IPS DF 4.7 (cell line): ENCODE data around the gene ERGIC1.

Experiments used
- DNase-seq: peaks from one replicate; pipeline ENCODE4 v3.0.0-alpha.2; 2013; ENCODE audit warnings: low spot score; ENCODE audit errors: extremely low read depth

The ERGIC1 gene

DNA sequence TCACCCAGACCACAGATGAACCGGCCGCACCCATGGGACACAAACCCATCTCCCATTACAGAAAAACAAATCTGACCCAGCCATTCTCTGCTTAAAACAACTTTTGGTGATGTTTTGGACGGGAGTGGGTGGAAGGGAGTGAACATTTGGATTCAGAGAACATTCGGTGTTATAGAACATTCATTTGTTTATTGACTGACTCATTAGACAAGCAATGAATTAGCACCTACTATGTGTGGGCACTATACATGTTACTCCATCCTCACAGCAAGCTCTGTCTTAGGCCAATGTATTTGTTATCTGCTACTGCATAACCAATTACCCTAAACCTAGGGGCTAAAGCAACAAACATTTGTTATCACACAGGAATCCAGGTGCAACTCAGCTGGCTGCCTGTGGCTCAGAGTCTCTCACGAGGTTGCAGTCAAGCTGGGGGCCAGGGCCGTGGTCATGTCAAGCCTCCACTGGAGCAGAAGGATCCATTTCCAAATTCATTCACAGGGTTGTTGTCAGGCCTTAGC lies 5.1 kb upstream of the ERGIC1 start:
- DNase-seq: no peak

DNA sequence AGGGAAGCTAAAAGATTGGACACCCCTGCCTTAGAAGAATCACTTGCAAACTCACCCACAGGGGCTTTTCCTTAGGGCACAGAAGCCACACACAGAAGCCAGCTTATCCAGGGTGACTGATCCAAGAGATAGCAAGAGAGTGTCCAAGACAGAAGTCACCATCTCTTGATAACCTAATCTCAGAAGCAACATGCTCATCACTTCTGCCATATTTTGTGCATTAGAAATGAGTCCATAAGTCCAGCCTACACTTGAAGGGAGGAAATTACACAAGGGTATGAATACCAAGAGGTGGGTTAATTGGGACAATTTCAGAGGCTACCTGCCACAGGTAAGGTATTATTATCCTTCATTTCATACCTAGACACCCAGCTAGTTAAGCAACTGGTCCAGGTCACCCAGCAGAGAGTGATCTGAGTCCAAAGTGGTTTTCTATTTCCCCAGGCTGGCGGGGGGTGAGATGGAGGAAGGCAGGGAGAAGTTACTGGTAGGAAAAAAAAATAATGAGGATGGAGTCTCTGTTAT lies 3.7 kb upstream of the ERGIC1 start:
- no peak for DNase-seq

DNA sequence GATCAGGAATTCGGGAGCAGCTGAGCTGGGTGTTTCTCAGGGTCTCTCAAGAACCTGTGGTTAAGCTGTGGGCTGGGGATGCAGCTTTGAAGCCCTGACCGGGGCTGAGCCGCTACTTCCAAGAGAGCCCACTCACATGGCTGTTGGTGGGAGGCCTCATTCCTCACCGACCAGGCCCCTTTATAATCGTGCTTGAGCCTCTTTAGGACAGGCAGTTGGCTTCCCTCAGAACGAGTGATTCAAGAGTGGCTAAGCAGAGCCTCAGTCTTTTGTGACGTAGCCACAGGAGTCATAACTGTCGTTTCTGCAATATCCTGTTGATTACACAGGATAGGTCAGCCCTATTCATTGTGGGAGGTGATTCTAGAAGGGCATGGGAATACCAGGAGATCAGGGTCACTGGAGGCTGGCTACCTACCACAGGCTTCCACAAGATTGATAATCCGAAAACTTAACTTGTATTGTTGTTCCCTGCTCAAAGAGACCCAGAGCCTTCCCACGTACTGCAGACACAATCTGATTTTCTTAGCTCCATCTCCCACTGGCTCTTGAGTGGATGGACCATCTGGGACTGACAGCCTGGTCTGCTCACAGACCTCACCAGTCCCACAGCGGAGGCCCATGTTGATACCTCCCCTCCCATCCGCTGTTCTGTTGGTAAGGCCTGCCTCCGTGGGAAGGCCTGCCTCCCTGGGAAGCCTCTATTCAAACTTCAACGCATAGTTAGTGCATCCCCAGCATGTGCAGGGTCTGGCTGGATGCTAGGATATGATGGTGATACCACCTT lies 3.0 kb upstream of the ERGIC1 start:
- no peak for DNase-seq

DNA sequence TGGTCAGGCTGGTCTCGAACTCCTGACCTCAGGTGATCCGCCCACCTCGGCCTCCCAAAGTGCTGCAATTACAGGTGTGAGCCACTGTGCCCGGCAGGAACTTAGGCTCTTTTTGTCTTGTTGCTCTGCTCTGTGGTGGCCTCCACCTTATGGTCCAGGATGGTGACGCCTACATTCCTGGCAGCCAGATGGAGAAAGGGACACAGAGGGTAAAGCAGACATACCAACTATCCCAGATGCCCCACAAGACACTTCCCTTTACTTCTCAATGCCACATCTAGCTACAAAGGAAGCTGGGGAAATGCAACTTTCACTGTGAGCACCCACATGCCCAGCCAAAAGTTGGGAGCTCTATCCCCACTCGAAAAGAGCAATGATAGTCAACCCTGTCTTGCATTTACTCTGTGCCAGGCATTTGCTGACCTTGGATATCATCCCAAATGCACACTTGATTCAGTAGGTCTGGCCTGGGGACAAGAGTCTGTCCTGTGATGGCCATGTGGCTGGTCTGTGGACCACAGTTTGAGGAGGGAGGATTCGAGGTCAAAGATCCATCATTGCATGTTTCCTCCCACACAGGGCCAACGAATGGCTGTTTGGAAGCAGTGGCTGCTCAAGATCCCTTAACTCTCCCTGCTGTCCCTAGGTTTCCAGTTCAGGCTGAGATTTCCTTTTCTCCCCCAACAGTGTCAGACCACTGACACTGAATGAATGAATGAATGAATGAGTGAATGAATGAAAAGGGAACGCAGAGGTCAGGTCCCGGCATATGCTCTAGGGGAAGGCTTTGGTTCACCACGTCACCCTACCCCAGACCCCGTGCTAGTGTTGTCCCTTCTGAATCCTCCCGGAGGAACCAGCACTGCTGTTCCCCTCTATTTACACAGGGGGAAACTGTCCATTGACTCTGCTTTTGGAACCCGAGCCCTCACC lies 1.4 kb upstream of the ERGIC1 start:
- no peak for DNase-seq

DNA sequence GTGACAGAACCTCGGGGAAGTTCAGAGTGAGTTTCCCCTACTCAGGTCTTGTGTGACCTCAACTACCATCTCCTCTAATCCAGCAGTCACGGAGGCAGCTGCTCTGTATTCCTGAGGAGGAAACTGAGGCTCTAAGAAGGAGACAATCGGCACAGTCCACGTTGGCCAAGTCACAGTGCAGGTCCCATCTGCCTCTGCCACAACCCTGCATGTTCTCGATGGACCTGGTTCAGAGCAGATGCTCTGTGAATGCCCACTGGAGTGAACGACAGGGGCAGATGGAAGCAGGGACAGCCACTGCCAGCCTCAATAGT lies 722 bp upstream of the ERGIC1 start:
- DNase-seq: no peak

DNA sequence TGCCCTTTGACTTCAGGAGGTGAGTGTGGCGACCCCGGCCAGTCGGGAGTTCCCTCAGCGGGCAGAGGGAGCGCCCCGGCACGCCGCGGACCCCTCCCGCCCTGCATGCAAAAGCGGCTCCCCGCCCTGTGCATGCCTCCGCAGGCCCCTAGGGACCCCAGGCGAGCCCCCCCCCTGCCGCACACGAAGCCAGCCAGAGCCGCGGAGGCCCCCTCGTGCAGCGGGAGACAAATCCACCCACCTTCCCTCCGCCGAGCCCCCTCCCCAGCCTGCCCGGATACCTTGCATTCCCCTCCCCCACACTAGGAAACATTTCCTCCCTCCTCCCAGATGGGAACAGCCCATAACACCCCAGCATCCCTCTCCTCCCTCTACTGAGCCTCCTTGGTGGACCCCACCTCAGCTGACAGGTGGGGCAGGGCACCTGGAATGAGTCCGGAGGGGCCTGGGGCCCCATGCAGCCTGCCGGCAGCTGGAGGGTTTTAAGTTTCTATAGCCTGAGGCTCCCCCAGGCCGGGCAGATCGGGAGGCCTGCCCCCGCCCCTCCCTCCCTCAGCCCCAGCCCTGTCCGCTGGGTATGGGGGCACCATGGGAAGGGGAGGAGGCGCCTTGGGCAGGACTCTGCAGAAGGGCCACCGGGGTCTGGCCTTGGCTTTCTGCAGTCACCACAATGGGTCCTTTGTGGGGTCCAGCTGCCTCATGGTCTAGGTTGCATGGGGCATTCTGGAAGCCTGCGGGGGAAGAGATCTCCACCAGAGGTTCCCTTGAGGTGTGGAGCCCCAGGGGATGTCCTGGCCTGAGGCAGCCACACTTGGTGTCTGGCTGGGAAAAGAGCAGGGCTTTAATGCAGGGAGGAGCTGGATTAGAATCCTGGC lies 601 bp downstream of the ERGIC1 start:
- DNase-seq: no peak

DNA sequence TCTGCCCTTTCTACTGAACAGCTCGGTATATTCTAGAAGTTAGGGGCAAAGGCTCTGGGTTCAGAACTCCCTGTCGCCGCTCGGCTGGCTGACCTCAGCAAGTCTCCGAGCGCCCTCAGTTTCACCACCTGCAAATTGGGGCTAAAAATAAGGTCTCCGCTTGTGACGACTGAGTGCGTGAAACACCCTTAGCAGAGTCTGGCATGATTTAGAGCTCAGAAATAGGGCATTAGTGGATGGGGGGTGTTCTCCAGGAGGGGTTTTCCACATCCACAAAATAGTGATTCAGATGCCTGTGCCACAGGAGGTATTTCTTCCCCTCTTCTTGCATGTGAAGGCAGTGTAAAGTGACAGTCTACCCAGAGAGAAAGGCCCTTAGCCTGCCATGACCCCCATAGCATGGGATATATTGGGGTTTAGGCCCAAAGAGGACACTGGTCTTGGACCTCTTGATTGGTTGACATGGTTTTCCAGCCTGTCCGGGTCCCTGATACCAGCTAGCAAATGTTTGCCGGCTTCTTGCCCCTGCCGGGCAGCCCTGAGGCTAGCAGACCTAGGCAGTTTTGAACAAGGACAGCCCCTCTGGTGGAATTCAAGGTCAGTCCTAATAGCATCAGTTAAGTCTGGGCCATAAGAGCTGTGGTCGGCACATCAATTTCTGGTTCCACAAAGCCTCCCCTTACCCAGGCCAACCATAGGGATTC lies 1.4 kb downstream of the ERGIC1 start:
- no peak for DNase-seq

DNA sequence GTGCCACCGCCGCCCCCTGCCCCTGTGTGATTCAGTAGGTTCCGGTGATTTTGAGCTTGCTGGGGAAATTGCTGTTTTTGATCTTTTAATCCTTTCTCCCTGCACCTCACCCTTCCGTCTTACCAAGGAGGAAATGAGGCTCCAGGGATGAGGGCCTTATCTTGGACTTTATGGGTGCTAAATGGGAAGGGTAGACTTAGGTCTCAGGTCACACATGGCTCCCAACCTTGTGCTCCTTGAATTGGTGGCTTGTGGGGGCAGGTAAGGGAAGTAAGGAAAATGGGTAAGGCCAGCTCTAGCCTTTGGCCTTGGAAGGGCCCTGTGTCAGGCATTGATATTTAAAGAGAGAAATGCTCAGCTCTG lies 1.9 kb downstream of the ERGIC1 start:
- no peak for DNase-seq

DNA sequence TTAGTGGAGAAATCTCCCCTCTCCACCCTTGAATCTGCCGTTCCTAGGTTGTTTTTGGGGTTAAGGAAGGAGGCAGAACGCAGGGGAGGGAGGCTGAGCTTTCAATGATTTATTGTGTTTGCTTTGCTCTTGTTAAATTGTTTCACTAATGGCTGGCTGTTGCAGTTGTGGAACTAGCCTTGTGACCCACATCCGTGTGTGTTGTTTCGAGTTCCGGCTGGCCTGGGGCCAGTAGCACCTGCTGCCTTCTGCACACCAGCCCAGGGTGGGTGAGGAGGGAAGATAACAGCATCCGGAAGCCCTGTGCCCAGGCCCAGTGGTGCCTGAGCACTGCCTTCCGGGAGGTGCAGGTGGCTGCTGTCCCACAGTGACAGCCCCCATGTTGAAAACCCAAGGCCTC lies 3.6 kb downstream of the ERGIC1 start:
- DNase-seq: no peak

DNA sequence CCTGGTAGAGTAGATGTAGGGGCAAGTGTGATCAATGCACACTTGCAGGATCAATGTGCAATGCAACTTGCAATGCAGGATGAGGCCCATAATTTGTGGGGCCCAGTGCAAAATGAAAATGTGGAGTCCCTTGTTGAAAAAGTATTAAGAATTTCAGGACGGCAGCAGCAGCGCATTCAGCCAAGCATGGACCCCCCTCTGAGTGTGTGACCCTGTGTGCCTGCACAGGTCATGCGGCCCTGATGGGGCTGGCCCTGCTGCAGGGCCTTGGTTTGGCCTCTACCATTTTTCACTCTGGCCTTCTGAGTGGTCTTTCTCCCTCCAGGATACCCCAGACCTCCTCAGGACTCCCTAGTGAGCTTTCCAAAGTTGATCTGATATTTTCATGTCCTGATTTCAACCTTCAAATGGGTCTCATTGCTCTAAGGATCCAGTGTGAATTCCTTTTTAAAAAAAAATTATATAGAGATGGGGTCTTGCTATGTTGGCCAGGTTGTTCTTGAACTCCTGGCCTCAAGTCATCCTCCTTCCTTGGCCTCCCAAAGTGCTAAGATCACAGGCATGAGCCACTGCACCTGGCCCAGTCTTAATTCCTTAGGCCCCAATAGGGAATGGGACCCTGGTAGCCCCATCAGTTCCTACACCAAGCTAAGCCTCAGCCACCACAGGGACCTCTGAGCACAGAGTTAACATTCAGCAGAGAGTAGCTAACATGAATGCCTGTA lies 4.3 kb downstream of the ERGIC1 start:
- no peak for DNase-seq

DNA sequence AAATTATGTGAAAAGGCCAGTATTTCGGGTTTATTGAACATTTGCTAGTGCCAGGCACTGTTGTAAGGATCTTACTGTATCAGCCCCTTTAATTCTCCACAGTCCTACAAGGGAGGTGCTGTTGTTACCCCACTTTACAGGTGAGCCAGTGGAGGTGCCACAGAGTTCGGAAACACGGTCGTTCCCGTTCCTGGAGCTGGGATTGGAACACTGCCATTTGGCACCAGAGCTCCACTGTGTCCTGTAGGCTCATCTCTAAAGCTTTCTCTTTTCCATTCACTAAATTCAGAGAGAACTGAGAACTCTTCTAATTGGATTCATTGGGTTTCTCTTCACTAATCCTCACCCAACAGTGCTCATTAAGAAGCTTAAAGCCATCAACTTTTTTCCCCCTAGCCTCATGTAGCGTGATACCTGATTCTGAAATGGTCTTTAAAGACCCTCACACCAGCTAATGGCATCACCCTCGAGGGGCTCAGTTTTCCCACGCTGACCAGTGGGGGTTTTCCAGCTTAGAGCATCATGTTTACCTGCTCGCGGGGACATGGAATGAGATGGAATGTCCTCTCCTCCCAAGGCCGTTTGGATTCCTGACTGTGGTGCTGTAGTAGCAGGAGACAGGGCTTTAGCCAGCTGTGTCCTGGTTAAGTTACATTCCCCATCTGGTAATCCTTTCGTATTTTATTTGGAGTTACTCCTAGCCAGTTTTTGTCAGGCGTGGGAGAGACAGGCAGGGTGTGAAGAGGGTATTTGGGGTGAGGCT lies 5.8 kb downstream of the ERGIC1 start:
- no peak for DNase-seq

DNA sequence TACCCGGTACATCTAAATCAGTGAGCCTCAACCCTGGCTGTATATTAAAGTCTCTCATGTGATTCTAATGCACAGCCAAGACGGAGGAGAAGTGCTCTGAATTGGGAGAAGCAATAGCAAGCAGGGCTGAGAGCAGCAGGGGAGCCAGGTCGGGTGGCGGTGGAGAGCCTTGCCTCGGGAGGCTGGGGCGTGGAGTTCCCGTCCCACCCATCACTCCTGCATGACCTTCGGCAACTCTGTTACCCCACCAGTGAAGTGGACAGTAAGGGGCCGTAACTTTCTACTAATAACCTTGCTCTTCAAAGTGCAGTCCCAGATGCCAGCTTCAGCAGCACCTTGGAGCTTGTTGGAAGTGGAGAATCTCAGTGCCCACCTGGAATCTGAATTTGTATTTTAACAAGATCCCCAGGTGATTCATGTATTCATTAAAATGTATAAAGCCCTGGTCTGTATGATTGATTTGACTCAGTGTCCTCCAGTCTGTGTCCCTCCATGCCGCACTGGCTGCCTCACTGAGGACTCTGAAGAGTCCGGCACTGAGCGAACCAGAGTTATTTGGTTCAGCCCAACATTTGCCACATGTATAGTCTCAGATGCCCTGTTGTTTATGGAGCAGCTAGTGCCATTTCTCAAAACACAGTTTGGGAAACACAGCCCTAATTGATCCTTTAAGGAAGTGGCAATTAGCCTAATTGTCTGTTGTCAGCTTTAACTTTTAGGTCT lies 6.5 kb downstream of the ERGIC1 start:
- DNase-seq: no peak

DNA sequence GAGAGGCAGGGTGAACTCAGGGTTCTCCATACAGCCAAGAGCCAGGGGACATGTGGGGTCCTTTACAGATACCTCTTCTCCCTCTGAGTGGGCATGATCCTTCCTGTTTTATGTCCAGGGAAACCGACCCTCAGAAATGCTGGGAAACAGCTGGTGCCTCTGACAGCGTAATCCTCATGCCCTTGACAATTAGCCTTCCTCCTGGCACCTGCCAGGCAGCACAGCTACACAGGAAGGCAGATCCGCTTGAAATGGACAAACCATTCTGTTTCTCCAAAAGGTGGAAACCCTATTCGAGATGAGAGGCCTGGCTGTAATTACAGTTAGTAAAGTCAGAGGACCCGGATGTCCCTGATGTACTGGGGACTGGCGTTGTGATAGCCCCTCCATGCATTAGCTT lies 7.2 kb downstream of the ERGIC1 start:
- DNase-seq: no peak

DNA sequence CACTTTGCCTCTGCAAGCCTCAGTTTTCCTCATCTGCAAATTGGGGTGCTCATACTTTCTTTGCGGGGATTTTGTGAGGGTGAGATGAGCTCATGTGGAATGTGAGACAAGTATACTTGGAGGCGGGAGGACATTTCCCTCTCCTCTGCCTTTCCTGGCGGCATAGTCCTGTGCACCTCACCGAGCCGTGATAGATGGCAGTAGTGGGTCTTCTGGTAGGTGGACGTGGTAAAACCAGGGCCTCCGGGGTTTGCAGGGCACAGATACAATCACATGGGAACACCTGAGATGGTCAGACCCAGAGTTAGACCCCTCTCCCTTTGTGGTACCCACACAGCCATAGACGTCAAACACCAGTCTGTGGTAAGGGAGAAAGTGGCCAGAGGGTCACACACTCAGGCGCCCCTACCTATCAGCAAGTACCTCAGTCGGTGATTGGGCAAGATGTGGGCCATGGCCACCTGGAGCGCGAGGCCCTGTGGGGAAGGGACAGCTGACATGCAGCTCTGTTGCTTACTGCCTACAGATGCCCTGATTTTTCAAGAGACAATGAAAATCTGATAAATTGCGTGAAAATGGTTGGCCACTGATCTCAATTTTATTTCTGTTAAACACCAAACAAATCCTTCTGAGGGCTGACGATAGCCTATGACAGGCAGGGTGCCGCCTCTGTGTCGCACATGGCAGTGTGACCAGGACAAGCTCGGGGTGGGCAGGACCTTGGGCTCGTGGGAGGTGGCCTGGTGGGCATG lies 9.9 kb downstream of the ERGIC1 start:
- no peak for DNase-seq

DNA sequence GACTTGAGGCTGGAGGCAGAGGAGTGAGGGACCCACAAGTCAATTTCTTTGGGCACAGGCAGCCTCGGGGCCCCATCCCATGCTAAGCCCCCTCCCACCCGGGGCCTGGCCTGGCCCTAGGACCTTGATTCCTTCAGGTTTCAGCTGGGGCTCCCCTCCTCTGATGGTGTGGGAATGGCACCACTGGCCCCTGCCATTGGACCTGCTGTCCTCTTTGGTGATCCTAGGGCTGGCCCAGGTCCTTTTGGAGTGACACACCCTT lies 10.5 kb downstream of the ERGIC1 start:
- no peak for DNase-seq

DNA sequence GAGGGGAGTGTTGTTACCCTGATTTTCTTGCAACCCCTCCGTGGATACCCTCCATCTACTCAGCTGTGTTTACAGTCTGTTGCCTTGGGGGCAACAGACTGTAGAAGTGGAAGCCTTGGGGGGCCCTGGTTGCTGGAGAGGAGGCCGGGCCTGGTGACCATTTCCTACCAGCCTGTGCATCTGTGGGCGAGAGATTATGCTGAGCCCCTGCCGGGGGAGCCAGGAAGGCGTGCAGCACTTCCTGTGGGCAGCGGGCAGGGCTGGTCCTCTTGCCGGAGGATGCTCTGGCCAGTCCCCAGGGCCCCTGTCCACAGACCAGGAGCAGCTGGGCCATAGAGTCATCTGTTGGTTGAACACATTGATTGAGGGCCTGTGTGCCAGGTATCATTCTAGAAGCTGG lies 11.1 kb downstream of the ERGIC1 start:
- DNase-seq: no peak

DNA sequence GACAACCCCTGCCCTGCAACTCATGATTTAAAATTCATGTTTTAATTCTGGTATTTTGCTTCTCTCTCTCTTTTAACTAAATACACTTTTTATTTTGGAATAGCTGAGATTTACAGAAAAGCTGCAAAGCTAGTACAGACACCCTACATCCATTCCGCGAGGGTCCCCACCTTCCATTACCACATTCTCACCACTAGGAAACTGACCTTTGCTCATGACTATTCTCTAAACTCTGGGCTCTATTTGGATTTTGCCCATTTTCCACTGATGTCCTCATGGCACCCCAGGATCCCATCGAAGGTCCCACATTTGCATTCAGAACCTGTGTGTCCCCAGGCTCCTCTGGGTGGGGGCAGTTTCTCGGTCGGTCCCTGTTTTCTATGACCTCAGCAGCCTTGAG lies 11.5 kb downstream of the ERGIC1 start:
- no peak for DNase-seq

DNA sequence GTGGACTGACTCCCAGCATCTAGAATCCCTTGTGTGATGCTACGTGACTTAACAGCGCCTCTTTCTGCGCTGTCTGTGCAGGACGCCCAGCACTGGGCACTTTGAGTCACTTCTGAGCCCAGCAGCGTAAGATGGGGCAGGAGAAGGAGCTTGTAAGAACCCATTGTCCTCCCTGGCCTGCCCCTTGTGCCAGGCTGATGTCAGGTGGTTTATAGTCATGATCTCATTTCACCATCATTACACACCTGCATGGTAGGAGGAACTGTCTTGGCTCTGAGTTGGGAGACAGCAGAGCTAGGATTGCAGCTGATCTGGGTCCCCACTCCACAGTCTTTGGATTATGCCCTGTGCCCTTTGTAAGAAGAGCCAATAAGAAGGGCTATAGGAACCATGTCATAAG lies 12.2 kb downstream of the ERGIC1 start:
- no peak for DNase-seq
